ENCODE results near the gene LAMA3. TPM values are rescaled to one million over a fixed set of nuclear protein-coding genes. Genes with fewer than 3 reads are reported as not detected.

Gene LAMA3
- total RNA-seq, 1 experiment from 2014 or later, result 2.8 TPM

DNA sequence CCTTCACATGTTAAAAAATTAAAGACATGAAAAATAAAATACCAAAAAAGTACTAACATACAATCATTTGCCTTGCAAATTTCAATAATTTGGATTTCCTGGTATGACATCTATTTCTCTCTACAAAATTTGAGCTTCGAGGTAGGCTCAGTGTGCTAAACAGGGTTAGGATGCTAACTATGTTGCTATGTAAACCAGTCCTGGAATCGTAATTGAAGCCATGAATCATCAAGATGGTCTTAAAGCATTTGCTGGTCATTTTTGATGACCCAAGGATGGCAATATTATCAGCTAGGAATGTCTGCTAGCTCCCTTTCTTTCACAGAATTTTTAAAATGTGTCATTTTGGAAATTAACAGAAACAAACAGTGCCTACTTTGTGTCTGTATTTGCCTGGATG, 217.4 kb downstream of the LAMA3 start:
- no peak for DNase-seq (ENCODE audit: low spot score)

DNA sequence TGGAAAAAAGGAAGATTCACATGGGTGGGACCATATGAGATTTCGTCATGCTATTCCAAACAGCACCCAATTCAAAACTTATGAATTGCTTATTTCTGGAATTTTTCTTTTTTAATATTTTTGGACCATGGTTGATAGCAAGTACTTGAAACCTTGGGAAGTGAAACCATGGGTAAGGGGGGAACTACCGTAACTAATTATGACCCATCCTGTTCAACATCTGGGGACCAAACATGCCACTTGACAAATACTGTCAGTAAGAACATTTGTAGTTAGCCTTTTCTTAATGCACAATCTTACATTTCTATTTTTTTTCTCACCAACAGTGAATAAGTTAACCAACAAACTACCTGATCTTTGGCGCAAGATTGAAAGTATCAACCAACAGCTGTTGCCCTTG, 219.6 kb downstream of the LAMA3 start:
- DNase-seq (ENCODE audit: low spot score), result no peak

DNA sequence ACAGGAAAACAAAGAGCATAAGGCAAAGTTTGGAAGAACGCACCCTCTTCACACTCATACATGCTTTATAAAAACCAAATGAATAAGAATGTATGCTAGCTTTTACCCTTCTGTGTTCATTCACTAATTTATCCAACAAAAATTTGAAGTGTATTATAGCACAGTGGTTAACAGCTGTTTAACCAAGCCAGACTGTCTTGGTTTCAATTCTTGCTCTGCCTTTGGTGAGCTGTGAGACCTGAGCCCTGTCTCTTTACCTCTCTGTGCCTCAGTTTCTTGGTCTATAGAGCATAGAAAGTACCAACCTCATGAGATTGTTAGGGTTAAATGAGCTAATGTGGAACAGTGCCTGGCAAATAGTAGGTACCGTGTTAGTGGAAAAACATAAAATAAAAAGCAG, 220.8 kb downstream of the LAMA3 start:
- no peak for DNase-seq (ENCODE audit: low spot score)

DNA sequence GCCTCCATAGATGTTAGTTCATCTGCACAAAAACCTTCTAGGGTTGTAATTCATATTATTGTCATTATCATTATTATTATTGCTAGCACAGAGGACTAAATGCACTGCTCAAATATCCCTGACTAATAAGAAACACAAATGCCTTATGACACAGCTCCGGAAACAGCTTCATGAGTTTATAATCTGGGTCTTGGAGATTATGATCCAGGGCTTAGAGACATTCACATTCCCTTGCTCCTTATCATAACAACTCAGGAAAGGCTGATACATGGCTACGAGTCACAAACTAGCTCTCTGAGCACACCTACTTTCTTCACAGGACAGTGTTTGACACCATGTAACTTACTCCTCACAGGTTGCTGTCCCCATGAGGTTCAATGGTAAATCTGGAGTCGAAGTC, 223.1 kb downstream of the LAMA3 start:
- no peak for DNase-seq (ENCODE audit: low spot score)

DNA sequence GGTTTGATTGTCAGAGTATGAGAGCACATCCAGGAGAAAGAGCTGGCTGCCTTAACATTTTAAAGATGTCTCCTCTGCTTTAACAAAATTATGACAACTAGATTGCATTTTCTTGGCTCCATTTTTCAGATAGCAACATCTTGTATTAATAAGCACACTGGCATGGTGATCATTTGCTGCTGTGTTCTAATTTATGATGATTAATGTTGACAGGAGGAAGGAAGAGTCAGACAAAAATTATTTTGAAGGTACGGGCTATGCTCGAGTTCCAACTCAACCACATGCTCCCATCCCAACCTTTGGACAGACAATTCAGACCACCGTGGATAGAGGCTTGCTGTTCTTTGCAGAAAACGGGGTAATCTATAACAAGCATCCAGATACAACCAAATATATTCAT, 227.1 kb downstream of the LAMA3 start:
- no peak for DNase-seq (ENCODE audit: low spot score)

DNA sequence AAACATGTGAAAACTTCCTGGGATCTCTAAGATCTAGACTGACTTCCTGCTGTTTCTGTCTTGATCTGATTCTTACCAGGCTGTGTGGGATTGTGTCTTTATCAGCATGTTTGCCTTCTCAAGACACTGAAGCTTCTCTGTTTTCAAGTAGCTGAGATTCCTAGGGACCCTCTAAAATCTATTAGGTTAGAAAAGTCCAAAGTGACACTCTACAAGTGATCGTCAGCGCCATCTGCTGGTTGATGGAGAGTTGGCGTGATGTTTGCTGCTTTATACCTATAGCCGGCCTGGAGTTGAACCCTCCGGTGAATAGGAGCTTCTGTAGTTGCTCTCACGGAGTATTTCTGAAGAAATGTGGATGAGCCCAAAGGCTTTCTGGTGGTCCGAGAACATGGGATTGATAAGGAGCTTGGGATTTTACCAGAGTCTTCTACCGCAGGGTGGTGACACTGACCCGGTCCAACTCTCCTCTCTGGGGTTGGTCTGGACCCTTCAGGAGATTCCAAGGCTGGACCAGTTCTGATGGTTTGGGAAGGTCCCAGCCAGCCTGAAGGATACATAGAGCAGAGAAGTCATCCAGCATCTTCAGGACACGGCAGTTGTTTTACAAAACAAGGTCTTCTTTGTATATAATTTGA, 229.3 kb downstream of the LAMA3 start:
- DNase-seq (ENCODE audit: low spot score), result peak; percentile 46

DNA sequence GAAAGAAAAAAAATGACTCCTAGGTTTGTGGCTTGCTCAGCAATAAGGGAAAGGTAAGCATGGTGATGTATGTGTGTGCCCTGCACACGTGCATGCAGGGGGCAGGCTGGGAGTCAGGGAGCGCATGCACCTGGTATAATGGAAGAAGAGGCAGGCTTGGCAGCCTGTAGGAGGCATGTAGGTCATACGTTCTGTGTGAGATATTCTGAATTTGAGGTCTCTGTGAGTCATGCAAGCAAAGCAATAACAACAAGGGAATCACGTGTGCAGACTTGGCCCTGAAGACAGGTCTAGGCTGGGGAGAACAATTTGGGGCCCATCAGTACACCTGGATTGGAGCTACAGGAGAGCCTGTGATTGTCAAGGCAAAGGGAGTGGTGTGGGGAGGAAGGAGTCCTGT, 230.8 kb downstream of the LAMA3 start:
- DNase-seq (ENCODE audit: low spot score), result peak; percentile 34

DNA sequence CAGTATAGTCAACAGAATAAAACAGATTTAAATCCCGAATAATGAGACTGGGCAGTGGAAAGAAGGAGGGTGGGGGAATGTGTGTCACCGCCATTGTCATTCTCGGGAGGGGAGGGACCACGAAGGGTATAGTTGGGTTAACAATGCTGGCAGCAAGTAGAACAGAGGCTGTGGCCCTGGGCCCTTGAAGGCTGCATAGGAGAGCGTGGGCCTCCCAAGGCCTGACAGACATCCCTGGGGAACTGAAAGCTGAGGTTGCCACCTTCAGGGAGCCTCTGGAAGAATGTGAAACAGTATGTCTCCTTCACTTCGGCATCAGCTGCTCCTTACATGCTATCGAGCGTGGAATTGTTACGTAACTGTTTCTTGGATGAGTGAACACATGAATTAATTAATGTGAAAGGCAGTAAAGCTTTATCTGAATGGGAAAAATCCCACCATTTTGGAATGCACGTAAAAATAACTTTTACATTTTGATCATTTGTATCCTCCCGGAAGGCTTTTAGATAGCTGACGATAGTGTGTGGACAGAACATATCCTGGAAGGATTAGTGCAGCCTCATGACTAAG, 232.5 kb downstream of the LAMA3 start:
- DNase-seq (ENCODE audit: low spot score), result no peak

DNA sequence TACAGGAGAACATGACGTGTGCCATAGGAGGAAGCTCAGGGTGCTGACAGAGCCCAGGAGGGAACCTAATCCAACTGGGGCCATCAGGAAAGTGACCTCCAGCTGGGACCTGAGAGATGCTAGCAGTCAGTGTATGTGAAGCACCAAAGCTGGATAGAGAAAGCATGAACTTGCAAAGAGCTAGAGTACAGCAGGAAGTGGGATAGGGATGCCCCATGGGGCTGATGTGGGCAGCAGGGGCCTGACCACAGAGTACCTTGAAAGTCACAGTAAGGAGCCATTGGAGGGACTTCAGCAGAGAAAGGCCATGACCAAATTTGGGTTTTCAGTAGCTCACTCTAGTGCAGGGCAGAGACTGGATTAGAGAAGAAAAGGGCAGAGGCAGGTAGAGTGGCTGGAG, 233.7 kb downstream of the LAMA3 start:
- no peak for DNase-seq (ENCODE audit: low spot score)

DNA sequence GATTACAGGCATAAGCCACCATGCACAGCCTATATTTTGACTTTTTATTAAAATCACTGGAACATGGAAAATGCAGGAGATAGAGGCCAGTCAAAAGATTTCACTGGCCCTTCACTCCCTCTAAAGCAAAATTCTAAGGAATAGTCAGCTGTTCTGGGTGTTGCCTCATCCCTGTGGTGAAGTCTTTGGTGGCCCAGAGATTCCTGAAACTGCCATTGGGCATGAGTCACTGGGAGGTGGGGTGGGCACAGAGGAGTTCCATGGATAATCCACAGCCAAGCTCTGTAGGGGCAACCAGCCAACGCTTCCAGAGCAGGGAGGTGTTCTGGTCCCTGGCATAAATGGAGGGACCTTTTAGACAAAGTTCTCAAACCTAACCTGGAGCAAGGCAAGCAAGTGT, 235.6 kb downstream of the LAMA3 start:
- peak; percentile 76 for DNase-seq (ENCODE audit: low spot score)

DNA sequence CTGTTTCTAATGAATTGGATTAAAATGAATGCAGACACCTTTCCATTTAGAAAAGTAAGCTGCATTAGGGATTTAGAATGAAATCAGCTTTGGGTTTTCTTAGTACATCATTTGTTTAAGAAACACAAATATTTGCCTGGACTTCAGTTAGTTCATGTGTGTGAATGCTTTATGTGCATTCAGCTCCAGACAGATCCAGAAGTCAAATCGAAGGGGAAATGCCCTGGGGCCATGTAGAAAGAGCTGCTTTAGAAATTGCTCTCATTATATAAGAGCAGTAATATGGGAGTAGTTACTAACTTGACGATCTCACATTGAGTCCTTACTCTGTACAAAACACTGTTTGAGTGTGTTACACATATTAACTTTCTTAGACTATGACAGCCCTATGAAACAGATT, 237.3 kb downstream of the LAMA3 start:
- no peak for DNase-seq (ENCODE audit: low spot score)

DNA sequence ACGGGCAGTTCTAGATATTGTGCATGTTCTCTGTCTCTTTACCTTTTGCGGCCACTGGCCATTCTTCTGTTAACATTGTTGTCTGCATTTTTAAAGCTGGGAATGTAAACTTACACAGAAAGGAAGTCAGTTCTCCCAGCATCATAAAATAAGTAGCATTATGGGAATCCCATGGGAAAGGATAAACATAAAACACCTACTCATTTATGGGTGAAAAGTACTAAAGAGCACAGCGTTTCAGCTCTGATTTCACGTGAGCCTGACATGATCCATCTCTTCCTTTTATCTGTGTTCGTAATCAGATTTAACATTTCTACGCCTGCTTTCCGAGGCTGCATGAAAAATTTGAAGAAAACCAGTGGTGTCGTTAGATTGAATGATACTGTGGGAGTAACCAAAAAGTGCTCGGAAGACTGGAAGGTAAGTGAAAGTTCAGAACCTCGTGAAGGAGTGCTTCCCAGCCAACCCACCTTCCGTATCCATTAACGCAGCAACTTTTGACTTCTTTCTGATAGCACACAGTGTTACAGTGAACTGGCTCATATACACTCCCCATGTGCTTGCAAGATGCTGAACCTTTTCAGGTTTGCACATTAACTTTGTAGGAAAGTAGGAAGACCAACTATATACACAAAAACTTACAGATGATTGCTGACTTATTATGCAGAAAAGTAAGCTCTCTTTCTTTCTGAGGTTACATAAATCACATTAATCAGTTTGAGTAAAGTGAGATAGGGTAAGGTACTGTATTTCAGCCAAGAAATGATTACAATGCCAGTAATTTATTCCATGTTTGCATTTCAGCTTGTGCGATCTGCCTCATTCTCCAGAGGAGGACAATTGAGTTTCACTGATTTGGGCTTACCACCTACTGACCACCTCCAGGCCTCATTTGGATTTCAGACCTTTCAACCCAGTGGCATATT, 238.8 kb downstream of the LAMA3 start:
- no peak for DNase-seq (ENCODE audit: low spot score)

DNA sequence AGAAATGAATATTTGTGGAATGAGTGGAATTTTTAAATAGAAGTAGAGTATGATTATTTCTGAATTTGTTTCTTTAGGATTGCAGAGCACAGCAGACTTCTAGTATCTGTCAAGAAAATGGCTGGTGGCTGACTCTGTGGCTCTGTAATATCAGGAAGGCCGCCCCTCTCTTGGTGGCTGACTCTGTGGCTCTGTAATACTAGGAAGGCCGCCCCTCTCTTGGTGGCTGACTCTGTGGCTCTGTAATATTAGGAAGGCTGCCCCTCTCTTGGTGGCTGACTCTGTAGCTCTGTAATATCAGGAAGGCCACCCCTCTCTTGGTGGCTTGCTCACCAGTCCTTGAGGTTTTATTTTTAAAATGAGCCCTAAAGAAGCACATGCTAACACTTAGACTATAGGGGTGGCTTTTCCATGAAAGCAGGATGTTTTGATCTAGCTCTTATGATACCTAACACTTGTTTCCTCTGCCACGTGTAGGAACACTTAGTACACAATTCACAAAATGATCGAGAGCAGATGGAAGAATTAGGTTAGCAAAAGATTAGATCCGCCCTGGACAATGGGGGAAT, 240.2 kb downstream of the LAMA3 start:
- DNase-seq (ENCODE audit: low spot score), result no peak

DNA sequence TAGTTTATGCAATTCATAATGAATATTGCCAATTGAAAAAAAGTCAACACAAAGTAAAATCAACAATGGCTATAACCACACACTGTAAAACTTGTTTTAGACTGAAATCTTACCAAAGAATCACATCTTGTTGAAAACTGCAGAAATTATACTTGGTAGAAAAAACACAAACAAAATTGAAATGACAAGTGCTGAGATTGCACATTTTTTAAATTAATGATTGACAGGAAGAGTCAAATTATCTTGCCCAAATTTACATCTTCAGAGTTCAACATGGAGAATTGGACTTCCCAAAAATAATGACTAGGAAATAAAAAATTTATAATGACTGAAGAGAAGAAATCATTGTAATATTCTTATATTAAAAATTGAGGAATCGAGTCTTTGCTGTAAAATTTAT, 240.7 kb downstream of the LAMA3 start:
- no peak for DNase-seq (ENCODE audit: low spot score)

DNA sequence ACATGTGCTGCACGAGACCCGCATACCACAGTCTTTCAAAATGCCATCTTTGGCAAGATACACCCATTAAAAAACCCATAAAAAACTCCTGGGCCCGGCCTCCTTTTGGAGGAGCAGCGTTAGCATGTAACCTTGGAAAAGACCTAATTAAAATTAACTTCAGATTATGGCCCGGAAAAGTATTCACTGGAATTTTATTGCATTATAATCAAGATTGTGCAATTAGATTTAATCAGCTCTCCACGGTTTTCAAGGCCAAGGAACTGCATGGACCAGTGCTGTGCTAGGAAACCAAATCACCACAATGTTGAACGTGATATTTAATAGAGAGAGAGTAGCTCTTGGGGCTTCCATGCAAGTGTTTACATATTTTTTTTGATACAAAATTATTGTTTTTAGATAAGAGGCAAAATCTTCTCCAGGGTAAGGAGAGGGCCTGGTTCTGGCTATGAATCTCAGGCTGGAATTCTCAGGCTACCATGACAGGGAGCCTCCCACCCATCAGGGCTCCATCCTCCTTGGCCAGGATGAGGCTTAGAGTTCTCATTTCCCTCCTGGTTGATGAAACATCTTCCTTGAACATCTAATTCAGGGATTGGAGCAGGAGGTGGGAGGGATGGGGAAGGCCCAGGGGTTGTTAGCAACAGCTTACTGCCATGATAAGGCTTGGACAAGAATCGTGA, 243.3 kb downstream of the LAMA3 start:
- DNase-seq (ENCODE audit: low spot score), result no peak

DNA sequence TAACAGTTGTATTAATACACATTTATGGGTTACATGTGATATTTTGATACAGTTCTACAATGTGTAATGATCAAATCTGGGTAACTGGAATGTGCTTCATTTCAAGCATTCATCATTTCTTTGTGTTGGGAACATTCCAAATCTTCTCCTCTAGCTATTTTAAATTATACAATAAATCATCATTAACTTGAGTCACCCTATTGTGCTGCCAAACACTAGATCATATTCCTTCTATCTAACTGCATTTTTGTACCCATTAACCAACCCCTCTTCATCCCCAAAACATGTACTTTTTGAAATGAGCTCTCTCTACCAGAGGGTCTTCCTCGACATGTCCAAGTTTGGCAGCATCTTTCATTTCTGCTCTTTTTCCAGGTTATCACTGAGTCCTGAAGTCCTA, 244.2 kb downstream of the LAMA3 start:
- DNase-seq (ENCODE audit: low spot score), result no peak

DNA sequence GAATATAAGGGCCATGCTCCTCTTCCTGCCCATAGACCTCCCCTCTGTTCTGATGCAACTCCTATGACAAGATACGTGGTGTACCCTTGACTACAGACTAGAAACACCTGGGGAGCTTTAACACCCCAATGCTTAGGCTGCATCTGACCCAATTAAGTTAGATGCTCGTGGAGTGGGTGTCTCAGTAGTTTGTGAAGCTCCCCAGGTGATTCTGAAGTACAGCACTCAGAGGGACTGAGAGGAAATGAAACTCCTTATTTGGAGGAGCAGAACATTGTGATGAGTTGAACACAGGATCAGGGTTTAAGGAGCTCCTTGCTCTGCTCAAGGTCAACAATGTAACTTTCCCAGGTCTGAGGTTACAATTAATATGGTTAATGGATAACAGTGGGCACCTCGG, 245.0 kb downstream of the LAMA3 start:
- DNase-seq (ENCODE audit: low spot score), result no peak

DNA sequence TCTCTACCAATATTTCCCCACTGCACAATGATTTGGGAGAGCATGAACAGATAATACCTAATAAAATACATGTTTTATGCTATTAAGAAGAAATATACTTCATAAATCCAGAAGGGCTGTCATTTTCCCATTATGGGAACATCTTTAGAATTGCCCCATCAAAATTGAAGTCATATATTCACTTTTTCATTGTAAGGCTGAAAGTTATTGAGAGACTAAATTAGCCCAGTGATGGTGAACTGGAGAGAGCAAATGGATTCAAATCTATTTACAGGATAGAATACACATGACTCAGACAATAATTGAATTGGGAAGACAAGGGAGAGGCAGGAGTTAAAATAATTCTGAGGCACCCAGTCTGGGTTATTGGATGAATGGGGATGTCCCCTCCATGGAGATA, 245.6 kb downstream of the LAMA3 start:
- DNase-seq (ENCODE audit: low spot score), result no peak

DNA sequence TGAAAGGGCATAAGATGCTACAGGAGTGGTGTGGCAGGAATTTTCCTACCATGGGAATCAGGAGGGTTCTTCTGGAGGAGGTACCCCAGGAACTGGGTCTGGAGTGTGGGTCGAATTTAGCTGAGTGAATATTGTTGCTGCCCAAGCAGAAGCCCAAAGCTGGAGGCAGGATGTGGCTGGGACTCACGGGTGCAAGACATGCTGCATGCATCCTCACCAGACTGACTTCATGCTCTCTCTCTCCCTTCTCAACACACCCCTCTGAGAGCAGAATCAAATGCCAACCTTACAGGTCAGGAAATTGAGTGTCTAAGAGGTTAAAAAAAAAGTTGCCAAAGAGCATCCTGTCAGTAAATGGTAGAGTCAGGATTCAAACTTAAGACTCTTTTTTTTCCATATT, 246.6 kb downstream of the LAMA3 start:
- DNase-seq (ENCODE audit: low spot score), result no peak

DNA sequence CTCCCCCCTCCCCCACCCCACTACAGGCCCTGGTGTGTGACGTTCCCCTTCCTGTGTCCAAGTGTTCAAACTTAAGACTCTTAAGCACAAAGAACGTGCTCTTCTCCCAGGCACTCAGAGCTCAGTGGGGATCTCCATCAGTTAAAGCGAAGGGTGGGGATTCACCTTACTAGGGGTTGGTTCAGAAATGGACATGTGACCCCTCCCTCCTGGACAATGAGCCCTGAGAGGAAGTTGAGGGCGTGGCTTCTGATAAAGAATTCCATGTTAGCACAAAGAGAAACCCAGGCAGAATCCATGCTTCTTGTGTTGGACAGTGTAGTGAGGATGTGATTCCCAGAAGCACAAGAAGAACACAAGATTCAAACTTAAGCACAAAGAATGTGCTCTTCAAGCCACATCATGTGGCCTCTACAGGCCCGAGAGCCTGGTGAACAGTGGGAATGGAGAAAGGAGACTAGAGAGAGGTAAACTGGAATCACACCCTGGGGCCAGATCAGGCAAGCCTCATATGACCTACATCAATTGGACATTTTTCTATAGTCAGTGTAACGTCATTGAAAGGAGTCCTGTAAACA, 247.2 kb downstream of the LAMA3 start:
- no peak for DNase-seq (ENCODE audit: low spot score)

DNA sequence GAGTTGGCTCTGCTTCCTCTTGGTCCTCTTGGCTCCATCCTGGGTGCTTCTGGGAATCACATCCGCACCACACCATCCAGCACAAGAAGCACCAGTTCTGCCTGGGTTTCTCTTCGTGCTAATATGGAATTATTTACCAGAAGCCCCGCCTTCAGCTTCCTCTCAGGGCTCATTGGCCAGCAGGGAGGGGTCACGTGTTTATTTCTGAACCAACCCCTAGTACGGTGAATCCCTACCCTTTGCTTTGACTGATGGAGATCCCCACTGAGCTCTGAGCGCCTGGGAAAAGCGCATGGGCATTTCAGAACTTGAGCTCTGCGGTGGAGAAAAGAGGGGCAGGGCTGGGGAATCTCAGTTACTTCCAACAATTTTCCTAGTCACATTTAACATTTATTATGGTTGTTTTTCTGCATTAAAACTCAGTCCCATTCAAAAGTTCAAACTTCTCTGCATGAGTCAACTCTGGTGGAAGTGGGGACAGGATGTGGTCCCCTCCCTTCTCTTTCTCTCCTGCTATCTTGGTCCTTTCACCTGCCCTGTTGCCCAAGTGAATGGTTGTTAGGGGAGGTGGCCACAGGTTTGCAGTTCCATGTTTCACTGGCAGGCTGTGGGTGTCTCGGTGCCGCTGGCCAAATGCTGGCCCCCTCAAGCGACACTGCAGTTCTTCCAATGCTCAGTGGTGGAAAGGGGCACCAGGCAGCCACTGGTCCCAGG, 248.9 kb downstream of the LAMA3 start:
- no peak for DNase-seq (ENCODE audit: low spot score)

Measured in H4 (cell line).